ENCODE measurements around the gene DMD. TPM values are rescaled to one million over a fixed set of nuclear protein-coding genes. Genes with fewer than 3 reads are reported as not detected.

DMD gene
- total and polyA plus RNA-seq, 2 donors (not counting 1 experiment from before 2014, with no cell fraction given): 5.1 to 7.2 TPM

GRCh38 chrX:31807165-31807564 is 1404.2 kb downstream of the DMD start:
- no peaks in the 10 kb centered on the region for H3K9me3 ChIP-seq (ENCODE audit: control insufficient read depth, insufficient read depth, low read depth, low read length)
- H3K79me2 ChIP-seq (ENCODE audit: control insufficient read depth, insufficient read depth, low read length): no peaks in the 10 kb centered on the region
- H3K4me3 ChIP-seq (replicated peaks in 1 of 4; ENCODE audit: control extremely low read depth in 1 of 4, insufficient read depth in 1 of 4, low read depth in 3 of 4, low read length in 4 of 4): no peak overlapping the region
- no peak overlapping the region for H3K4me2 ChIP-seq (ENCODE audit: extremely low read depth, insufficient read depth, low read length)
- H3K27ac ChIP-seq (ENCODE audit: insufficient read depth, low read length): no peak overlapping the region
- TF ChIP-seq CTCF (conservative IDR thresholded peaks at IDR 0.05 in 1 of 2, IDR thresholded peaks at IDR 0.05 in 1 of 2; ENCODE audit: low read depth in 1 of 2, low read length in 2 of 2) (no peak), EZH2 (IDR thresholded peaks at IDR 0.05; ENCODE audit: low read length, missing control alignments) (no peak)
- H3K4me1 ChIP-seq (ENCODE audit: control insufficient read depth, extremely low read depth, insufficient read depth, low read length): no peaks in the 10 kb centered on the region
- no peak for DNase-seq (ENCODE audit: low read depth in 2 of 2)
- no peaks in the 10 kb centered on the region for H3K27me3 ChIP-seq (ENCODE audit: control insufficient read depth, insufficient read depth, low read length)
- no peak overlapping the region for H2AFZ ChIP-seq (ENCODE audit: low read length)
- H4K20me1 ChIP-seq (ENCODE audit: control insufficient read depth, extremely low read depth, insufficient read depth, low read length): no peaks in the 10 kb centered on the region
- H3K36me3 ChIP-seq (ENCODE audit: control insufficient read depth, insufficient read depth, low read length): no peaks in the 10 kb centered on the region
- H3K9ac ChIP-seq (ENCODE audit: insufficient read depth, low read length): no peak overlapping the region

GRCh38 chrX:31805781-31806180 is 1405.6 kb downstream of the DMD start:
- no peak overlapping the region for H3K9ac ChIP-seq (ENCODE audit: insufficient read depth, low read length)
- no peaks in the 10 kb centered on the region for H3K9me3 ChIP-seq (ENCODE audit: control insufficient read depth, insufficient read depth, low read depth, low read length)
- H2AFZ ChIP-seq (ENCODE audit: low read length): no peak overlapping the region
- TF ChIP-seq EZH2 (IDR thresholded peaks at IDR 0.05; ENCODE audit: low read length, missing control alignments): no peak
- TF ChIP-seq CTCF (conservative IDR thresholded peaks at IDR 0.05 in 1 of 2, IDR thresholded peaks at IDR 0.05 in 1 of 2; ENCODE audit: low read depth in 1 of 2, low read length in 2 of 2): no peak
- no peak overlapping the region for H3K4me3 ChIP-seq (replicated peaks in 1 of 4; ENCODE audit: control extremely low read depth in 1 of 4, insufficient read depth in 1 of 4, low read depth in 3 of 4, low read length in 4 of 4)
- H3K4me2 ChIP-seq (ENCODE audit: extremely low read depth, insufficient read depth, low read length): no peak overlapping the region
- no peak for DNase-seq (ENCODE audit: low read depth in 2 of 2)
- H3K27me3 ChIP-seq (ENCODE audit: control insufficient read depth, insufficient read depth, low read length): no peaks in the 10 kb centered on the region
- H4K20me1 ChIP-seq (ENCODE audit: control insufficient read depth, extremely low read depth, insufficient read depth, low read length): no peaks in the 10 kb centered on the region
- no peaks in the 10 kb centered on the region for H3K36me3 ChIP-seq (ENCODE audit: control insufficient read depth, insufficient read depth, low read length)
- no peaks in the 10 kb centered on the region for H3K4me1 ChIP-seq (ENCODE audit: control insufficient read depth, extremely low read depth, insufficient read depth, low read length)
- H3K79me2 ChIP-seq (ENCODE audit: control insufficient read depth, insufficient read depth, low read length): no peaks in the 10 kb centered on the region
- H3K27ac ChIP-seq (ENCODE audit: insufficient read depth, low read length): no peak overlapping the region

GRCh38 chrX:31800219-31800618 is 1411.1 kb downstream of the DMD start:
- TF ChIP-seq EZH2 (IDR thresholded peaks at IDR 0.05; ENCODE audit: low read length, missing control alignments) (no peak), CTCF (conservative IDR thresholded peaks at IDR 0.05 in 1 of 2, IDR thresholded peaks at IDR 0.05 in 1 of 2; ENCODE audit: low read depth in 1 of 2, low read length in 2 of 2) (no peak)
- H3K27ac ChIP-seq (ENCODE audit: insufficient read depth, low read length): no peak overlapping the region
- no peak for DNase-seq (ENCODE audit: low read depth in 2 of 2)
- no peak overlapping the region for H2AFZ ChIP-seq (ENCODE audit: low read length)
- no peak overlapping the region for H3K9ac ChIP-seq (ENCODE audit: insufficient read depth, low read length)
- H3K4me2 ChIP-seq (ENCODE audit: extremely low read depth, insufficient read depth, low read length): no peak overlapping the region
- no peaks in the 10 kb centered on the region for H3K79me2 ChIP-seq (ENCODE audit: control insufficient read depth, insufficient read depth, low read length)
- no peaks in the 10 kb centered on the region for H3K27me3 ChIP-seq (ENCODE audit: control insufficient read depth, insufficient read depth, low read length)
- H3K36me3 ChIP-seq (ENCODE audit: control insufficient read depth, insufficient read depth, low read length): no peaks in the 10 kb centered on the region
- no peaks in the 10 kb centered on the region for H3K9me3 ChIP-seq (ENCODE audit: control insufficient read depth, insufficient read depth, low read depth, low read length)
- no peaks in the 10 kb centered on the region for H4K20me1 ChIP-seq (ENCODE audit: control insufficient read depth, extremely low read depth, insufficient read depth, low read length)
- no peaks in the 10 kb centered on the region for H3K4me1 ChIP-seq (ENCODE audit: control insufficient read depth, extremely low read depth, insufficient read depth, low read length)
- no peak overlapping the region for H3K4me3 ChIP-seq (replicated peaks in 1 of 4; ENCODE audit: control extremely low read depth in 1 of 4, insufficient read depth in 1 of 4, low read depth in 3 of 4, low read length in 4 of 4)
